ENCODE measurements around the gene MCOLN2.

GRCh38 chr1:84885469-84885868 is 111.4 kb downstream of the MCOLN2 start:
- TF ChIP-seq CTCF (IDR thresholded peaks at IDR 0.05) (no peak), POLR2A (IDR thresholded peaks at IDR 0.05) (no peak)
